Heart left ventricle (tissue), 13 donors: ENCODE data around the gene TNRC6B.

Experiments
- POLR2A ChIP-seq, 2 donors: fragments of 450-650 bp; IDR thresholded peaks; one replicate each; pipeline ENCODE4 v1.6.1; 2017; ENCODE audit warnings: antibody characterized with exemption in 2 of 2, mild to moderate bottlenecking in 2 of 2, moderate library complexity in 2 of 2
- TF ChIP-seq, protein P1 (sequence below), 12 donors: fragments of 200-600 bp; sonication (generic) in 4 of 12; IDR thresholded peaks; one replicate each; pipeline versions ENCODE4 v1.5.0 to v1.8.0; 2018 to 2022; ENCODE audit warnings: antibody characterized with exemption in 12 of 12, mild to moderate bottlenecking in 5 of 12
- donor health status: ischemic (EF 13 %, LVEDD 7.1; RV severe dilation, severe dysfunction).
- donor health status: DM: no; HTN: yes; CAD: no.
- donor health status: DM: no; HTN: no; CAD: no.
- donor health status: ischemic (EF 25% LVEDD 6.9; RV normal size, moderate dysfunction).
- donor health status: ischemic (EF 25% LVEDD 5.7; RV mildly dilated, moderate dysfunction).
- donor health status: ischemic (EF 35%, LVEDD 5.7; RV mildly dilated, moderate dysfunction).
- donor health status: nonischemic (EF 11% LVEDD 7.7; RV severe dilation, severe dysfunction).
- donor health status: DM: yes; HTN: yes; CAD: no.
- donor health status: PGD.
- donor health status: ischemic (EF 29% LVEDD 5.4; RV normal size, mild dysfunction).
- donor health status: nonischemic (EF 23%, LVEDD 6.1; RV moderate dilation, normal function).

DNA sequence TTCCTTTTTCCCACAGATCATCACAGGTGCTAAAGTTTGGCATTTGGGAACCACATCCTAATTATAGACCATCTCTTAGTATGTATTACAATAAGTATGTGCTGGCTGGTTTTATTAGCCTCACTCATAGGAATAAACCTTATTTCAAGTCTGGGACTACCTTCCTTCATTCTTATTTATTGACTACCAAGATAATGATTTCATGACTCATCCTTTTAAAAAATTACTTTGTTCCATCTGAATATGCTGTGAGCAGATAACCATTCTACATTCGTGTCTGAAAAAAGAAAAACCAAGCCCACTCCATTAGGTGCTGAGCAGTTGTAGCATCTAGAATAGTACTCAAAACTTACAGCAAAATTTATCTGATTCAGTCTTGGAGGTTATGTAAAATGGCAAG is 12.3 kb downstream of the TNRC6B start:
- TF ChIP-seq, protein P1, sequence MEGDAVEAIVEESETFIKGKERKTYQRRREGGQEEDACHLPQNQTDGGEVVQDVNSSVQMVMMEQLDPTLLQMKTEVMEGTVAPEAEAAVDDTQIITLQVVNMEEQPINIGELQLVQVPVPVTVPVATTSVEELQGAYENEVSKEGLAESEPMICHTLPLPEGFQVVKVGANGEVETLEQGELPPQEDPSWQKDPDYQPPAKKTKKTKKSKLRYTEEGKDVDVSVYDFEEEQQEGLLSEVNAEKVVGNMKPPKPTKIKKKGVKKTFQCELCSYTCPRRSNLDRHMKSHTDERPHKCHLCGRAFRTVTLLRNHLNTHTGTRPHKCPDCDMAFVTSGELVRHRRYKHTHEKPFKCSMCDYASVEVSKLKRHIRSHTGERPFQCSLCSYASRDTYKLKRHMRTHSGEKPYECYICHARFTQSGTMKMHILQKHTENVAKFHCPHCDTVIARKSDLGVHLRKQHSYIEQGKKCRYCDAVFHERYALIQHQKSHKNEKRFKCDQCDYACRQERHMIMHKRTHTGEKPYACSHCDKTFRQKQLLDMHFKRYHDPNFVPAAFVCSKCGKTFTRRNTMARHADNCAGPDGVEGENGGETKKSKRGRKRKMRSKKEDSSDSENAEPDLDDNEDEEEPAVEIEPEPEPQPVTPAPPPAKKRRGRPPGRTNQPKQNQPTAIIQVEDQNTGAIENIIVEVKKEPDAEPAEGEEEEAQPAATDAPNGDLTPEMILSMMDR (IDR thresholded peaks at IDR 0.05), result no peak
- no peak for TF ChIP-seq POLR2A (IDR thresholded peaks at IDR 0.05)
